ENCODE measurements around the gene PCSK5. TPM values are rescaled to one million over a fixed set of nuclear protein-coding genes. Genes with fewer than 3 reads are reported as not detected.

PCSK5 gene
- polyA plus RNA-seq, 1 donor (not counting 4 experiments of a cell fraction or from before 2014, with no cell fraction given), result 1.9 TPM

GRCh38 chr9:75998096-75998780 lies 107.8 kb downstream of the PCSK5 start:
- Histone ChIP-seq H3K4me2 (ENCODE audit: control insufficient read depth, extremely low read depth, insufficient read depth, low read depth, low read length) (no peak overlapping the region), H3K4me3 (ENCODE audit: control insufficient read depth in 2 of 3, extremely low read depth in 1 of 3, insufficient read depth in 2 of 3, low read depth in 1 of 3, low read length in 3 of 3) (no peak overlapping the region), H3K9me1 (ENCODE audit: control insufficient read depth, extremely low read depth, insufficient read depth, low read length) (no peaks in the 10 kb centered on the region), H3K27ac (ENCODE audit: control insufficient read depth, insufficient read depth, low read length) (no peak overlapping the region), H3K27me3 (ENCODE audit: control insufficient read depth, extremely low read depth, insufficient read depth, low read length) (no peaks in the 10 kb centered on the region), H3K36me3 (ENCODE audit: control insufficient read depth in 2 of 2, extremely low read depth in 1 of 2, insufficient read depth in 2 of 2, low read length in 2 of 2) (no peaks in the 10 kb centered on the region), H3K9me3 (ENCODE audit: control insufficient read depth, low read depth, low read length) (no peaks in the 10 kb centered on the region), H2AFZ (ENCODE audit: control insufficient read depth, low read length) (no peak overlapping the region), H4K20me1 (ENCODE audit: control insufficient read depth, extremely low read depth, insufficient read depth, low read length) (no peaks in the 10 kb centered on the region), H3K4me1 (ENCODE audit: control insufficient read depth, extremely low read depth, insufficient read depth, low read length) (peaks cover 34% of the 10 kb centered on the region), H3K79me2 (ENCODE audit: control insufficient read depth, insufficient read depth, low read length) (no peaks in the 10 kb centered on the region), H3K9ac (ENCODE audit: control insufficient read depth, extremely low read depth, insufficient read depth, low read length) (no peak overlapping the region)
- TF ChIP-seq, protein P1, sequence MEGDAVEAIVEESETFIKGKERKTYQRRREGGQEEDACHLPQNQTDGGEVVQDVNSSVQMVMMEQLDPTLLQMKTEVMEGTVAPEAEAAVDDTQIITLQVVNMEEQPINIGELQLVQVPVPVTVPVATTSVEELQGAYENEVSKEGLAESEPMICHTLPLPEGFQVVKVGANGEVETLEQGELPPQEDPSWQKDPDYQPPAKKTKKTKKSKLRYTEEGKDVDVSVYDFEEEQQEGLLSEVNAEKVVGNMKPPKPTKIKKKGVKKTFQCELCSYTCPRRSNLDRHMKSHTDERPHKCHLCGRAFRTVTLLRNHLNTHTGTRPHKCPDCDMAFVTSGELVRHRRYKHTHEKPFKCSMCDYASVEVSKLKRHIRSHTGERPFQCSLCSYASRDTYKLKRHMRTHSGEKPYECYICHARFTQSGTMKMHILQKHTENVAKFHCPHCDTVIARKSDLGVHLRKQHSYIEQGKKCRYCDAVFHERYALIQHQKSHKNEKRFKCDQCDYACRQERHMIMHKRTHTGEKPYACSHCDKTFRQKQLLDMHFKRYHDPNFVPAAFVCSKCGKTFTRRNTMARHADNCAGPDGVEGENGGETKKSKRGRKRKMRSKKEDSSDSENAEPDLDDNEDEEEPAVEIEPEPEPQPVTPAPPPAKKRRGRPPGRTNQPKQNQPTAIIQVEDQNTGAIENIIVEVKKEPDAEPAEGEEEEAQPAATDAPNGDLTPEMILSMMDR (optimal IDR thresholded peaks at IDR 0.05 in 1 of 3, IDR thresholded peaks at IDR 0.05 in 1 of 3, conservative IDR thresholded peaks at IDR 0.05 in 1 of 3; ENCODE audit: extremely low read depth in 1 of 3, insufficient read depth in 2 of 3, low read length in 3 of 3), result no peak
- TF ChIP-seq EZH2 (IDR thresholded peaks at IDR 0.05; ENCODE audit: low read length), result no peak
- DNase-seq (ENCODE audit: low read depth, low spot score) (no peak), FAIRE-seq (no peak)
- dilution Hi-C loops (cut with MboI; ENCODE audit: extremely low pct_ligation_motif_present, low sequenced_read_pairs), result no loop called here

DNA sequence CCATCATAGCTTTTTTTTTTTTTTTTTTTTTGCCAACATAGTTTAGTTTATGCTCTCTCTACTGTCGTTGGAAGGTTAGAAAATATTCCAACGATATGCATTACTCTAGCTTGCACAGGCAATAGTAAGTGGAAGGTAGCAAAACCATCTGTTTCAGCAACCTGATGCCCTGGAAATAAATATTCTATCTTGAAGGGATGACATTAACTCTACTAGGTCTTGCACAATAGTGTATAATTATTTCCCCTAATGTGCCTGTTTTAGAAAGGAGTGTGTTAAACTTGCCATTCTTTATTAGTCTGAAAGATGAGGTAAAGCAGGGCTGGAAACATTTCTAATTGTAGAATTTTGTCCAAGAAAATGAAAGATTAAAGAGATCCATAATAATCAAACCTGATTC lies 111.0 kb downstream of the PCSK5 start:
- H3K79me2 ChIP-seq (ENCODE audit: control insufficient read depth, insufficient read depth, low read length), result no peaks in the 10 kb centered on the region
- H4K20me1 ChIP-seq (ENCODE audit: control insufficient read depth, extremely low read depth, insufficient read depth, low read length), result no peaks in the 10 kb centered on the region
- H3K9ac ChIP-seq (ENCODE audit: control insufficient read depth, extremely low read depth, insufficient read depth, low read length), result no peak overlapping the region
- H3K4me1 ChIP-seq (ENCODE audit: control insufficient read depth, extremely low read depth, insufficient read depth, low read length), result peaks cover 14% of the 10 kb centered on the region
- H3K27ac ChIP-seq (ENCODE audit: control insufficient read depth, insufficient read depth, low read length), result no peak overlapping the region
- no peaks in the 10 kb centered on the region for H3K36me3 ChIP-seq (ENCODE audit: control insufficient read depth in 2 of 2, extremely low read depth in 1 of 2, insufficient read depth in 2 of 2, low read length in 2 of 2)
- no peaks in the 10 kb centered on the region for H3K9me3 ChIP-seq (ENCODE audit: control insufficient read depth, low read depth, low read length)
- DNase-seq (ENCODE audit: low read depth, low spot score) (no peak), FAIRE-seq (no peak)
- no peaks in the 10 kb centered on the region for H3K27me3 ChIP-seq (ENCODE audit: control insufficient read depth, extremely low read depth, insufficient read depth, low read length)
- no peak overlapping the region for H3K4me3 ChIP-seq (ENCODE audit: control insufficient read depth in 2 of 3, extremely low read depth in 1 of 3, insufficient read depth in 2 of 3, low read depth in 1 of 3, low read length in 3 of 3)
- no peak for TF ChIP-seq EZH2 (IDR thresholded peaks at IDR 0.05; ENCODE audit: low read length)
- TF ChIP-seq, protein P1 (optimal IDR thresholded peaks at IDR 0.05 in 1 of 3, IDR thresholded peaks at IDR 0.05 in 1 of 3, conservative IDR thresholded peaks at IDR 0.05 in 1 of 3; ENCODE audit: extremely low read depth in 1 of 3, insufficient read depth in 2 of 3, low read length in 3 of 3), result no peak
- H2AFZ ChIP-seq (ENCODE audit: control insufficient read depth, low read length), result no peak overlapping the region
- dilution Hi-C loops (cut with MboI; ENCODE audit: extremely low pct_ligation_motif_present, low sequenced_read_pairs), result no loop called here
- H3K4me2 ChIP-seq (ENCODE audit: control insufficient read depth, extremely low read depth, insufficient read depth, low read depth, low read length), result no peak overlapping the region
- no peaks in the 10 kb centered on the region for H3K9me1 ChIP-seq (ENCODE audit: control insufficient read depth, extremely low read depth, insufficient read depth, low read length)
